ENCODE data around the gene C2CD3. TPM values are rescaled to one million over a fixed set of nuclear protein-coding genes. Genes with fewer than 3 reads are reported as not detected.
"Not testable (repeated sequence)": the region's sequence is repeated elsewhere in the genome, so short reads cannot be mapped to it uniquely, and the experiment has no call there.

The C2CD3 gene
- total RNA-seq, 2 donors from 2014 or later = 12.2 to 31.6 TPM

DNA sequence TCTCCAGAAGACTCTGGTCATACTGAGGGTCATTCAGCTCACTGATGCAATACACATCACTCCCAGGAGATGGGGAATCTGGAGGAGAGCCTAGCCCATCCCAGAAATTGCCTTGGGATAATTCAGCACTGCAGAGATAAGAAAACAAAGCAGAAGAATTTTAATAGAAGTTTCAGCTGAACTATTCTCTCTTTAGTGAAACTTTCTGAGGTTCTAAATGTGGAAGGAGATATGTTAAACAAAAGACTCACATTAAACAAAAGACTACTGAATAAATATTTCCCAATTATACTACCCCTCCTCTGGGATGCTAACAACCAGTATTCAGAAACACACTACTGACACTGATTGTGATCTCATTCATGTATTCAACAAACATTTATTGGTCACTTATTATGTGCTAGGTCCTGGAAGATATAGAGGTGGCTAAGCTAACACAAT is 47.8 kb downstream of the C2CD3 start:
- Histone ChIP-seq H3K9me3 (no peaks in the 10 kb centered on the region), H3K4me1 (no peaks in the 10 kb centered on the region), H3K4me3 (no peak overlapping the region), H3K36me3 (replicated peaks in 1 of 2; ENCODE audit: insufficient read depth in 1 of 2, low read depth in 2 of 2) (no peaks in the 10 kb centered on the region), H3K27me3 (no peaks in the 10 kb centered on the region), H3K27ac (no peak overlapping the region)
- no peak for DNase-seq
- intact Hi-C loops (cut with DNase I) = no loop called here
- ATAC-seq = no peak
- no peak for TF ChIP-seq POLR2A (IDR thresholded peaks at IDR 0.05)

DNA sequence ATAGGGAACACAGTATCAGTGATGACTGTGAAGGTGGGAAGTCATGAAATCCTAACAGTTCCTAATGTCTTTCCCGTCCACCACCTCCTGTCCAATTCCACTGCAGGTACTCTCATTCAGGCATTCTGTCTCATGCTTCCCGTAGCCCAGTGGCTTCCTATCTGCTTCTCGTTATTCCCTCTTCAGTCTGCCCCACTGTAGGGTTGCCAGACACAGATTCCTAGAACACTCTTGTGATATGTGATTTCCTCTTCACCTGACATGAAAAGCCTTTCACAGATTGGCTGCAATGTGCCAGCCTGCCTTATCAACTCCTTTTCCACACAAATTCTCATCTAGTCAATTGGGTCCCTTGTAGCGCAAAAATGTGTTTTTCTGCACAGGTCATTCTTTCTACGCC is 49.0 kb downstream of the C2CD3 start:
- Histone ChIP-seq H3K4me3 (no peak overlapping the region), H3K27me3 (no peaks in the 10 kb centered on the region), H3K36me3 (replicated peaks in 1 of 2; ENCODE audit: insufficient read depth in 1 of 2, low read depth in 2 of 2) (no peaks in the 10 kb centered on the region), H3K4me1 (no peaks in the 10 kb centered on the region), H3K9me3 (no peaks in the 10 kb centered on the region), H3K27ac (no peak overlapping the region)
- no peak for DNase-seq
- no peak for ATAC-seq
- intact Hi-C loops (cut with DNase I) = no loop called here
- 90 to 96% methylated on average over 5 of the region's 5 CpGs for WGBS, 2 donors
- TF ChIP-seq POLR2A (IDR thresholded peaks at IDR 0.05) = no peak
- TF ChIP-seq, protein P1, sequence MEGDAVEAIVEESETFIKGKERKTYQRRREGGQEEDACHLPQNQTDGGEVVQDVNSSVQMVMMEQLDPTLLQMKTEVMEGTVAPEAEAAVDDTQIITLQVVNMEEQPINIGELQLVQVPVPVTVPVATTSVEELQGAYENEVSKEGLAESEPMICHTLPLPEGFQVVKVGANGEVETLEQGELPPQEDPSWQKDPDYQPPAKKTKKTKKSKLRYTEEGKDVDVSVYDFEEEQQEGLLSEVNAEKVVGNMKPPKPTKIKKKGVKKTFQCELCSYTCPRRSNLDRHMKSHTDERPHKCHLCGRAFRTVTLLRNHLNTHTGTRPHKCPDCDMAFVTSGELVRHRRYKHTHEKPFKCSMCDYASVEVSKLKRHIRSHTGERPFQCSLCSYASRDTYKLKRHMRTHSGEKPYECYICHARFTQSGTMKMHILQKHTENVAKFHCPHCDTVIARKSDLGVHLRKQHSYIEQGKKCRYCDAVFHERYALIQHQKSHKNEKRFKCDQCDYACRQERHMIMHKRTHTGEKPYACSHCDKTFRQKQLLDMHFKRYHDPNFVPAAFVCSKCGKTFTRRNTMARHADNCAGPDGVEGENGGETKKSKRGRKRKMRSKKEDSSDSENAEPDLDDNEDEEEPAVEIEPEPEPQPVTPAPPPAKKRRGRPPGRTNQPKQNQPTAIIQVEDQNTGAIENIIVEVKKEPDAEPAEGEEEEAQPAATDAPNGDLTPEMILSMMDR (IDR thresholded peaks at IDR 0.05) = no peak

DNA sequence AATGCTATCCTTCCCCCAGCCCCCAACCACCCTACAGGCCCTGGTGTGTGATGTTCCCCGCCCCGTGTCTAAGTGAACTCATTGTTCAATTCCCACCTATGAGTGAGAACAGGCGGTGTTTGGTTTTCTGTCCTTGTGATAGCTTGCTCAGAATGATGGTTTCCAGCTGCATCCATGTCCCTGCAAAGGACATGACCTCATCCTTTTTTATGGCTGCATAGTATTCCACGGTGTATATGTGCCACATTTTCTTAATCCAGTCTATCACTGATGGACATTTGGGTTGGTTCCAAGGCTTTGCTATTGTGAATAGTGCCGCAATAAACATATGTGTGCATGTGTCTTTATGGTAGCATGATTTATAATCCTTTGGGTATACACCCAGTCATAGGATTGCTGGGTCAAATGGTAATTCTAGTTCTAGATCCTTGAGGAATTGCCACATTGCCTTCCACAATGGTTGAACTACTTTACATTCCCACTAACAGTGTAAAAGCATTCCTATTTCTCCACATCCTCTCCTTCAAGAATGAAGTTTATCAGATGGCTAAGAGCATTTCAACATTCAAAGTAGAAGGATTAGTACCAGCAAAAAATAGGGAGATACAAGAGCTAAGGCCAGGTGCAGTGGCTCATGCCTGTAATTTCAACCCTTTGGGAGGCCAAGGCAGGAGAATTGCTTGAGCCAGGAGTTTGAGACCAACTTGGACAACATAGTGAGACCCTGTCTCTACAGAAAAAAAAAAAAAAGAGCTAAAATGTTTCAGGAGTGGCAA is 50.4 kb downstream of the C2CD3 start:
- H3K27me3 ChIP-seq; ATAC-seq; DNase-seq; H3K4me3 ChIP-seq; H3K4me1 ChIP-seq; H3K36me3 ChIP-seq (replicated peaks in 1 of 2; ENCODE audit: insufficient read depth in 1 of 2, low read depth in 2 of 2); H3K27ac ChIP-seq; H3K9me3 ChIP-seq; intact Hi-C loops (cut with DNase I): not testable (repeated sequence)
- 96 to 98% methylated on average over 5 of the region's 5 CpGs for WGBS, 2 donors

DNA sequence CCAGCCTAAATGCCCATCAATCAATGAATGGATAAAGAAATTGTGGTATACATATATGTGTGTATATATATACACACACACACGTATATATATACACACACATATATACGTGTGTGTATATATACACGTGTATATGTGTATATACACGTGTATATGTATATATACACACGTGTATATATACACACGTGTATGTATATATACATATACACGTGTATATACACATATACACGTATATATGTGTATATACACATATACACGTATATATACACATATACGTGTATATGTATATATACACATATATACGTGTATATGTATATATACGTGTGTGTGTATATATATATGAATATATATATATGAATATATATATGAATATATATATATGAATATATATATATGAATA is 54.1 kb downstream of the C2CD3 start:
- intact Hi-C loops (cut with DNase I) = no loop called here
- DNase-seq (no peak), ATAC-seq (no peak)
- TF ChIP-seq, protein P1 (IDR thresholded peaks at IDR 0.05) = no peak
- TF ChIP-seq POLR2A (IDR thresholded peaks at IDR 0.05) = no peak
- Histone ChIP-seq H3K36me3 (replicated peaks in 1 of 2; ENCODE audit: insufficient read depth in 1 of 2, low read depth in 2 of 2) (peaks cover 0 to 5% of the 10 kb centered on the region in 2 donors), H3K27me3 (no peaks in the 10 kb centered on the region), H3K9me3 (peaks cover 0 to 4% (median 0%) of the 10 kb centered on the region in 3 donors), H3K27ac (no peak overlapping the region), H3K4me1 (no peaks in the 10 kb centered on the region), H3K4me3 (no peak overlapping the region)
- 88 to 91% methylated on average over 12 of the region's 12 CpGs for WGBS, 2 donors

DNA sequence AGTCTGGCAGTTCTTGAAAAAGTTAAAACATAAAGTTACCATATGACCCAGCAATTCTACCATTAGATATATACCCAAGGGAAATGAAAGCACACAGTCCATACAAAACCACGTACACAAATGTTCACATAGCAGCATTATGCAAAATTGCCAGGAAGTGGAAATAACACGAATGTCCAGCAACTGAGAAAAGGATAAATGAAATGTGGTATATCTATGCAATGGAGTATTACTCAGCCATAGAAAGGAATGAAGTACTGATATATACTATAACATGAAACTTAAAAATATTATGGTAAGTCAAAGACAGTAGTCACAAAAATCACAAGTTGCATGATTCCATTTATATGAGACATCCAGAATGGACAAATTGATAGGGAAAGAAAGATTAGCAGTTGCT is 57.9 kb downstream of the C2CD3 start:
- no peak for ATAC-seq
- H3K36me3 ChIP-seq (replicated peaks in 1 of 2; ENCODE audit: insufficient read depth in 1 of 2, low read depth in 2 of 2) = peaks cover 0 to 5% of the 10 kb centered on the region in 2 donors
- no peaks in the 10 kb centered on the region for H3K27me3 ChIP-seq
- no peak overlapping the region for H3K27ac ChIP-seq
- no peak for TF ChIP-seq POLR2A (IDR thresholded peaks at IDR 0.05)
- TF ChIP-seq, protein P1 (IDR thresholded peaks at IDR 0.05) = no peak
- H3K9me3 ChIP-seq = peaks cover 0 to 4% (median 0%) of the 10 kb centered on the region in 3 donors
- 84 to 90% methylated on average over 2 of the region's 2 CpGs for WGBS, 2 donors
- H3K4me1 ChIP-seq = no peaks in the 10 kb centered on the region
- H3K4me3 ChIP-seq = no peak overlapping the region
- no peak for DNase-seq
- intact Hi-C loops (cut with DNase I) = no loop called here

DNA sequence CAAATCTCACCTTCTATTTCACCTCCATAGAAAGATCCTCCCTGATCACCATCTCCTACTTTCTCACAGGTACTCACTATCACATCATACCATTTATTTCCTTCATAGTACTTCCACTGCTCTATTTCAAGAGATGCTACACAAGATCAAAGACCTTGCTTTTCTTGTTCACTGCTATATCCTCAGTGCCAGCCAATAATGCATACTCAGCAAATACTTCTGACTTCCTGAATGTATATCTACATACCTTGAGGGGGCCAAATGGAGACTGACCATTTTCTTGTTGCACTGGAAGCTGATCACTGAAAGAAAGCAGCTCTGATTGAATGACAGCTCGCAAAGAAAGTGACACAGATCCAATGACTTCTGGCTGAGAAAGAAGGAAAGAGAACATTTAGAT is 64.7 kb downstream of the C2CD3 start:
- H3K27me3 ChIP-seq = no peaks in the 10 kb centered on the region
- H3K9me3 ChIP-seq = no peaks in the 10 kb centered on the region
- H3K4me3 ChIP-seq = no peak overlapping the region
- no peaks in the 10 kb centered on the region for H3K4me1 ChIP-seq
- TF ChIP-seq, protein P1 (IDR thresholded peaks at IDR 0.05) = no peak
- TF ChIP-seq POLR2A (IDR thresholded peaks at IDR 0.05) = no peak
- 78 to 100% methylated on average over 1 of the region's 1 CpG for WGBS, 2 donors
- H3K27ac ChIP-seq = no peak overlapping the region
- H3K36me3 ChIP-seq (replicated peaks in 1 of 2; ENCODE audit: insufficient read depth in 1 of 2, low read depth in 2 of 2) = peaks cover 0 to 2% of the 10 kb centered on the region in 2 donors
- DNase-seq (no peak), ATAC-seq (no peak)
- intact Hi-C loops (cut with DNase I) = no loop called here

Measured in body of pancreas (tissue), 4 donors.